Stimulated activated CD8-positive, alpha-beta memory T cell treated with anti-CD3 and anti-CD28 coated beads, Interleukin-15, amount 100 ng/mL, for 24 hours (primary cell): ENCODE measurements around the gene SBF2.

Experiments used
- DNase-seq: peaks from one replicate; pipeline ENCODE4 v3.0.0-alpha.2; 2020; ENCODE audit warnings: low read depth

SBF2 gene

DNA sequence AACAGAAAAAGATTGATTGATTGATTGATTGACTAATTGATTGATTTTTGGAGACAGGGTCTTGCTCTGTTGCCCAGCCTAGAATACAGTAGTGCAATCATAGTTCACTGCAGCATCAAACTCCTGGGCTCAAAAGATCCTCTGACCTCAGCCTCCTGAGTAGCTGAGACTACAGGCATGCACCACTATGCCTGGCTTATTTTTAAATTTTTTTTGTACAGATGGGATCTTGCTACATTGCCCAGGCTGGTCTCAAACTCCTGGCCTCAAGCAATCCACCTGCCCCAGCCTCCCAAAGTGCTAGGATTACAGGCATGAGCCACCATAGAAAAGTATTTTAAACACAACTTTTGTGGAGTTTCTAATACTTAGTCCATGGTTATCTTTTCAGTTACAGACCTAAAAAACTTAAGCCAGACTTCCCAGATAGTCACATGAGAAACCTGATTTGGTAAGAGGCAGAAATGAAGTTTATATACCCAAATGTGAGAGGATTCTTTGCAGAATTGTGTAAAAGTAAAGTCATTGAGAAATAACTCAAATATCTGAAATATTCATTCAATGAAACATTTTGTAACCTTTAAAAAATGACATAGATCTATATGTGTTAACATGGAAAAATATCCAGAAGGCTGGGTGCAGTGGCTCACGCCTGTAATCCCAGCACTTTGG lies 443.7 kb downstream of the SBF2 start:
- no peak for DNase-seq

DNA sequence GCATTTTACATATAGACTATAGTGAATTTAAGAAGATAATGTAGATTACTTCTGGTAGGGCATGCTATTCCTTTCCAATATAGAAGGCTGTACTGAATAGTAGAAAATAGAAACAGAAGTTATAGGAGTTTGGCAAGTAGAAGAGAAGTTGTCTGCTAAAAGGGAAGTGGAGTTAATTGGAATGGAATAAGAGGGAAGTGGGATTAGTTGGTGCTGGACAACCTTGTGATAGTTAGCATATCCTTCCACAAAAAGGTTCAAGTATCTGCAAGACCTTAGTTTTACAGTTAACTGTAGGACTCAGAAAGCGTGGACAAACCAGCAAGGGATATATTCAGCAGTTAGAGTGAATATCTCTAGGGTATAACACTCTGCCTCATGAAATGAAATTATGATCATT lies 444.6 kb downstream of the SBF2 start:
- no peak for DNase-seq

GRCh38 chr11:9847636-9848035 lies 446.4 kb downstream of the SBF2 start:
- no peak for DNase-seq

GRCh38 chr11:9842923-9843322 lies 451.1 kb downstream of the SBF2 start:
- no peak for DNase-seq

- DNase-seq = no peak
Measured at GRCh38 chr11:9840460-9841004, 453.5 kb downstream of the SBF2 start.

DNA sequence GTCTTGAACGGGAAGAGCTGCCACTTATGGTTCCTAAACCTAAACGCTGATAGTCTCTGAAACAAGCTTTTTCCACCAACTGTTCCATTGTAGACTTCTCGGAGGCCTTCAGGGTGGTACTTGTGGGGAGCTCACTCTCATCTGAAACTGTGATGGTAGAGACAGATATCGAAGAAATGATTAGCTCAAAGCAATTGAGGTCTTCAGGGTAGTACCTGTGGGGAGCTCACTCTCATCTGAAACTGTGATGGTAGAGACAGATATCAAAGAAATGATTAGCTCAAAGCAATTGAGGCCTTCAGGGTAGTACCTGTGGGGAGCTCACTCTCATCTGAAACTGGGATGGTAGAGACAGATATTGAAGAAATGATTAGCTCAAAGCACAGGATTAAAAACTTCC lies 454.5 kb downstream of the SBF2 start:
- no peak for DNase-seq

DNA sequence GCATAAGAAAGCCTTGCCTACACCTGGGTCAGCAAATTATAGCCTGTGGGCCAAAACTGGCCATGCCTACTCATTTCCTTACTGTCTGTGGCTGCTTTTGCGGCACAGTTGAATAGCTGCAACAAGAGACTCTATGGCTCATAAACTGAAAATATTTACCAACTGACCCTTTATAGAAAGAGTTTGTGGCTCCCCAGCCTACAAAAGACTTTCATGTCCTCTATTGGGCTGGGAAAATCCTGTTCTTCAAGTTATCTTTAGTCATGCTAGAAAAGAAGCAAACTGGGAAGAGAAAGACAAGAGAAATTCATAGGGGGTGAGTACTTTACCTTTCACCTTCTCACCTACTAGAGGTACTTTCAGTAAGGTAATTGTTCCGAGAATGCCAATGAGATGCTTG lies 455.1 kb downstream of the SBF2 start:
- no peak for DNase-seq

DNA sequence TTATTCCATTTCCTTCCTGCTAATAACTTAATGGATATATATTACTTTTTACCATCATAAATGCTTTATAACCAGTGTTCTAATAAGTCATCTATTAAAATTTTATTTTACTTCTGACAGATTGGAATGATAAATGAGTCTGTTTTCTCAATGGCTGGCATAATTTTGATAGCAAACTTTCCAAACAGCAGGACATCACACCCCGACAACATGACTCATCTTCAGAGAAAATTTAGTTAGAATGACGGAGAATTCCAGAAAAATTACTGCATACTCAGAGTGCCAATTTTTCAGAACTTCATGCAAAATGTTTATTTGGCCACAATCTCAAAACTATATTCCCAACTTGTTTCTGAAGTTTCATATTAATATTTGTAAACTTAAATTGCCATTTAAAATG lies 455.8 kb downstream of the SBF2 start:
- DNase-seq = no peak

DNA sequence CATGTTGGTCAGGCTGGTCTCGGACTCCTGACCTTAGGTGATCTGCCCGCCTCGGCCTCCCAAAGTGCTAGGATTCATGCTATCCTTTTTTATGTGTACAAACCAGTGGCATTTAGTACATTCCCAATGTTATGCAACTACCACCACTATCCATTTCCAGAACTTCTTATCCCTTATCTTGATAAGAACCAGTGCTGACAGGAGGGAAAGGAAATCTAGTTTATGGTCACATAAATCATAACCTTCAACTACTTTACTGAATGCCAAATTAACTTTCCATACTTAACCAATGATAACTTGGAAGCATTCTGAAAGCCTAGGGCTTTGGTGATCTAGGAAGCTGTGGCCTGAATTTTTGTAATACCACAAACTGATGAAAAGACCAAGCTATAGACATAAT lies 459.7 kb downstream of the SBF2 start:
- no peak for DNase-seq

GRCh38 chr11:9831122-9831521 lies 462.9 kb downstream of the SBF2 start:
- no peak for DNase-seq

GRCh38 chr11:9827708-9828107 lies 466.3 kb downstream of the SBF2 start:
- no peak for DNase-seq

DNA sequence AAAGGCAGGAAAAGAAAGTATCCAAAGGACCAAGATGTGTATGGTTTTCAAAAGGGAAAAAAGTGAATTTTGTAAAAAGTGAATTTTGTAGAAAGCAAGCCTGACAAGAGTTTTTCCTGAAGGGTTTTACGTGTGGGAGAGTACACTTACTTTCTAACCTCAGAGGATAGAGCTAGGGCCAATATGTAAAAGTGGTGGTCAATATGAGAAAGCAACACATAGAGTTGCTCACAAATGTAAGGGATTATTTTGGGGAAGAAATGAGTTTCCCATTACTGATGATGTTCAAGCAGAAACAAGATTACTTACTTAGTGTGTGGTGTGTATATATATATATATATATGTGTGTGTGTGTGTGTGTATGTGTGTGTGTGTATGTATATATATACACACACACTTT lies 467.6 kb downstream of the SBF2 start:
- DNase-seq = no peak

DNA sequence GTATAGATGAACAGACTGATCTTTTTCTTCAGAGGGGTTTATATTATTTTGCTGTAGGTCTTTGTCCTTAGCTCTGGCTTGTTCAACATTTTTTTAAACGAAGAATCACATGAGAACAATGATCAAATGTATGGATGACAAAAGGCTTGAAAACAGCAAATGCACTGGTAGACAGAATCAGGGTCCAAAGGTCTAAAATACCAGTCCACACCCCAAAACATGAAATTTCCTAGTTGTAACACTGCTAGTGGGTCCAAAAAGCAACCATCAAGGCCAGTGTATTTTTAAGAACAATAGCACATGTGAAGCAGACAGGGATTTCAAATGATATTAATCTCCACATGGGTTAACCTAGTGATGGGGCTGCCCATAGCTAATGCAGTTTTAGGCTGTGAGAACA lies 468.1 kb downstream of the SBF2 start:
- no peak for DNase-seq

DNA sequence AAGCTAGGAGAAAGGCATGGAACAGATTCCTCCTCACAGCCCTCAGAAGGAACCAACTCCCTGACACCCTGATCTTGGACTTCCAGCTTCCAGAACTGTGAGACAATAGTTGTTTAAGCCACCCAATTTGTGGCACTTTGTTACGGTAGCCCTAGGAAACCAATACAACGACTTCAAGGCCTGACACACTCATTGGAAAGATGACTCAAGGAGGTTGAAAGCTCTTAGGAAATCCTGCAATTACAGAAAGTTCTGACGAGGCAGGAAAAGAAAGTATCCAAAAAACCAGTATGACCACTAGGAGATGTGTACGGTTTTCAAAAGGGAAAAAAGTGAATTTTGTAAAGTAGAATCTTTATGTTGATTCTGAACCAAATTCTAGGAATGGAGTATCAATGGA lies 468.7 kb downstream of the SBF2 start:
- DNase-seq = no peak

- DNase-seq = no peak
Measured at GRCh38 chr11:9823887-9824385, 470.1 kb downstream of the SBF2 start.

- no peak for DNase-seq
Measured at GRCh38 chr11:9823439-9823838, 470.6 kb downstream of the SBF2 start.

DNA sequence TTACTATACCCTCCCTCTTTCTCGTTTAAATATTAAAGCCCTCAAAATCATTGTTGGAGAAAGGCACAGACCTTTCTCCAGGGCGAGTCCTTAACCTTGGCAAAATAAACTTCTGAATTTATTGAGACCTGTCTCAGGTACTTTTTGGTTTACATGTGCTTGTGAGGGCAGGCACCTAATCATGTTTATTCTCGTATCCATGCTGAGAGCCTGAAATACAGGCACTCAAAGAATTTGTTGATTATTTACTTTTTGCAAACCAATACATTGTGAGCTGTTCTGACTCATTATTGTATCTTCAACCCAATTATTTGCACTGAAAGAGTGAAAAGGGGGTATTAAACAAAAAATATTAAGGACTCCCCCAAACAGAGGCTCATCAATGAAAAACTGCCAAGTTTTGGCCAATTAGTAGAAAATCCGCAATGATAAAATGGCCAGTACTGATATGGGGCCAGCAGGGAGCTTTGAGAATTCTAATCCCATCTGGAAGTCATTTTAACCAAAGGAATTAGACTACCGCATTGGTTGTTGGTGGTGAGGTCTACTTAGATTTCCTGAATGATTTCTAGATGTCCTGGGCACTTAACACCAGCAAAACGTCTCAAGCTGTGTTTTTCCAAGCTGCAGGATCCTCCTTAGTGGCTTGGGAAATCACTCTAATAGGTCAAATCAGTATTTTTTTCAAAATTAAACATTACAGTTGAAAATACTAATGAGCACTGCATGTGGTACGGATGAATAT lies 472.8 kb downstream of the SBF2 start:
- DNase-seq = no peak

DNA sequence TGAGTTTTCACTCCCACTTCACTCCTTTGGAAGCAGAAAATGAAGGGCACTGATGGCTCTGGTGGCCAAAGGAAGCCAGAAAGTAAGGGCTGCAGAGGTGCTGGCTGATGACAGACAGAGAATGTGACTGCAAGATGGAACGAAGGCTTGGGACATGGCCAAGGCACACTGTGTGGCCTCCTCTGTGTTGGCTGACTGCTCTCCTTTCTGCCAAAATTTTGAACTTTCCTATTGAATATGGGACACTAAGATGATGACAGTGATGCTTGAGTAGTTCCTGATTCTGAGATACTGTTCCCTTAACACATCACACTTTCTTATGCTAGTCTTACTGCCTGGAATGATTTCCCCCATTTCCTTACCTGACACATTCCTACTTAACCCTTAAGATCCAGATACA lies 473.8 kb downstream of the SBF2 start:
- no peak for DNase-seq

DNA sequence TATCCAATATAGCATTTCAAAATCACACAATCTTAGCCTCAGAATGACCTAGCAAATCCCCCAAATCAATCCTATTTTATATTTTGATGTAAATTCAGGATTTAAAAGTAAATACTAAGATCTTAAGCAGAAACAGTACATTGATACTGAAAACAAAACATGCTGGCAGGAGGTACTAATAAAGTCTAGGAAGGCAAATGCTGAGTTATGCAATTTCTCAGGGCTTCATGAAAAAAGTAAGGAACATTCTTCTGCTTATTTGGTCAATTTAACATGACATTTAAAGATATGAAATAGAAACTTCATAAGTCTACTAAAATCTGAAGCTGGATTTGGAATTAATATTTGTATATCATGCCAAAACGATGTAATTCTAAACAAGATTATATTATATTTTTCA lies 476.8 kb downstream of the SBF2 start:
- no peak for DNase-seq

DNA sequence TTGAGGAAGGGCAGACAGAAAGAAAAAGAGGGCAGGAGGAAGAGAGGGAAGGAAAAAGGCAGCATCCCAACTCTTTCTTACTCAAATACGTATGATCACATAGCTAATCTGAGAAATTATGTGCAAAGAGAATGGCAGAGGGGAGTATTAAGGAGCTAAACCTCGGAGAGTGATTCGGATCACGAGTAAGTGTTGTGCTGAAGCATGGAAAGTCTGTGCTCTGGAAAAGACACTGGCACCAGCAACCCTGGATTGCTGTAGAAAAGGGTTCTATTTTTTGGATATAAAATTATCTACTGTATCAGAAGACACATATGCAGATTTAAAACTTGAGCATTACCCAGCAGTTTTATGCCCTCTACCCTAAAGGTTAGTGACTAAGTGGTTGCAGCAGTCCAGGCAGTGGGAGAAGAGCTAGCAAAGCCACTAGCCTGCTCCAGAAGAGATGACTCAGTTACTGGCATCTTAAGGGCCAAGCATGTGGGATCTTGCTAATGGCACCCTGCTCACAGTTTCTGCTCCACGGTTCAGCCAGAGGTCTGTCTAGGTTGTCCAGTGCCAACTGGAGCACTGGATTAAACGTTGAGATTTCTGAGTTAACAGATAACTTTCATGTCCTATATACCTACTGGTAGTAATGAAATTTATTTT lies 478.4 kb downstream of the SBF2 start:
- no peak for DNase-seq

DNA sequence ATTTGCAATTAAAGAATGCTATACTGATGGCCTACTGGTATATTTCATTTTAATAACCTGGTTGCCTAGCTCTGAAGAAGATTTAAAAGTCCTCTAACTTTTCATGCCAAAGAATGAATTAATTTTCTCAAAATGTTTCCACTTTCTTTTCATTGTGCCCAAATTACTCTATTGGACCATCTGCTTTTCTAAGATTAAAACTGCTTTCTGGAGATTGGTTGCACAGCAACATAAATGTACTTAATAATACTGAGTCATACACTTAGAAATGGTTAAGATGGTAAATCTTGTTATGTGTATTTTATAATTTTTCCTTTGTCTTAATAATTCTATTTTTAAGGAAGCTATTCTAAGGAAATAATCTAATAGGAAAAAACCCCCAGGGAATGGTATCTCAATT lies 479.9 kb downstream of the SBF2 start:
- no peak for DNase-seq

- DNase-seq = no peak
Measured at GRCh38 chr11:9808943-9809342, 485.1 kb downstream of the SBF2 start.
